ENCODE measurements around the gene P2RX6. TPM values are rescaled to one million over a fixed set of nuclear protein-coding genes. Genes with fewer than 3 reads are reported as not detected.

Gene P2RX6
- total and polyA plus RNA-seq, 9 of the 15 experiments (the other 6 are each of a cell fraction or from before 2014, with no cell fraction given) = 0.01 to 3.9 (median 1.5) TPM; not detected in 1

DNA sequence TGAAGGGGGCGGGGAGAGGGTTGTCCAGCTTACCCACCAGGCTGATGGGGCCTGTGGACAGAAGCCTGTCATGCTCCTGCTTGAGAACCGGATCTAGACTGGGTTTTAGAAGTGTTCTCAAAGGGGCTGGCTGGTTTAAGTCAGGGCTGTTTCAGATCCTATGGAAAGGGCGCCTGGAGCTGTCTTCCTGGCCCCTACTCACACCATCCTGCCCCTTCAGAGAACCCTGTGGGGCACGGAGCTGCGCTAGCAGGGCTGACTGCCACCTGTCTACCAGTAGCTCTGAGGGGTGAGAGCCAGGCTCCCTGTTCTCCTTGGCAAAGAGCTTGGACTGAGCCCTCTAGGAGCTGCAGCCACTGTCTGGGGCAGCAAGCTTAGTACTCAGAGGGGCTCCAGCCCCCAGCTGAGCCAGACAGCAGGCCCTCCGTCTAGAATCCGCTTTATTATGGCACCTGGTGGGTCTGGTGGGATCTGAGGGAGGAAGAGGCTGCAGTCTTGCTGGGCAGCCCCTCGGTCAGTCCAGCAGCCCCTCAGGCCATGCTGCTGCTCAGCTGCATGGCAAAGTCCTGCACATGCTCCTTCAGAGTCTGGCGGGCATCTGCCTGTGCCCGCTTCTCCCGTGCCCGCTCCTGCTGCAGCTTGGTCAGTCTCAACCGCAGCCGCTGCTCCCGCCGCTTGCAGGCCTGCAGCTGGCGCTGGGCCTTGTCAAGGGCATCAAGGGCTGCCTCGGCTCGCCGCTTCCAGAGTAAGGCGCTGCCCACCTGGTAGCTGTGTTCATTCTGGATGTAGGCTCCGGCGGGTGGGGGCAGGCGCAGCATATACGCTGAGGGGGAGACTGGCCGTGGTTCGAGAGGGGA is 15.4 kb upstream of the P2RX6 start (continued):
- no peak for TF ChIP-seq JUND (IDR thresholded peaks at IDR 0.05; ENCODE audit: borderline replicate concordance, low read depth, low read length)
- TF ChIP-seq JUND (tag; IDR thresholded peaks at IDR 0.05; ENCODE audit: borderline replicate concordance, low read depth, low read length) = no peak
- no peak for TF ChIP-seq SNRNP70 (optimal IDR thresholded peaks at IDR 0.05; ENCODE audit: low read depth, low read length)
- 0 out of 2 replicates have a peak, but pooled peaks have one; percentile 39 for TF ChIP-seq PHTF2 (CRISPR knock-in tag; IDR thresholded peaks at IDR 0.05)
- TF ChIP-seq ZNF444 (CRISPR knock-in tag; IDR thresholded peaks at IDR 0.05) = no peak
- peak; percentile 66; the same call in 1 of the 2 replicates for TF ChIP-seq ZNF253 (CRISPR knock-in tag; conservative IDR thresholded peaks at IDR 0.05)
- TF ChIP-seq ZNF212 (CRISPR knock-in tag; IDR thresholded peaks at IDR 0.05) = no peak
- TF ChIP-seq RBFOX2 (IDR thresholded peaks at IDR 0.05; ENCODE audit: low read depth, low read length) = no peak

DNA sequence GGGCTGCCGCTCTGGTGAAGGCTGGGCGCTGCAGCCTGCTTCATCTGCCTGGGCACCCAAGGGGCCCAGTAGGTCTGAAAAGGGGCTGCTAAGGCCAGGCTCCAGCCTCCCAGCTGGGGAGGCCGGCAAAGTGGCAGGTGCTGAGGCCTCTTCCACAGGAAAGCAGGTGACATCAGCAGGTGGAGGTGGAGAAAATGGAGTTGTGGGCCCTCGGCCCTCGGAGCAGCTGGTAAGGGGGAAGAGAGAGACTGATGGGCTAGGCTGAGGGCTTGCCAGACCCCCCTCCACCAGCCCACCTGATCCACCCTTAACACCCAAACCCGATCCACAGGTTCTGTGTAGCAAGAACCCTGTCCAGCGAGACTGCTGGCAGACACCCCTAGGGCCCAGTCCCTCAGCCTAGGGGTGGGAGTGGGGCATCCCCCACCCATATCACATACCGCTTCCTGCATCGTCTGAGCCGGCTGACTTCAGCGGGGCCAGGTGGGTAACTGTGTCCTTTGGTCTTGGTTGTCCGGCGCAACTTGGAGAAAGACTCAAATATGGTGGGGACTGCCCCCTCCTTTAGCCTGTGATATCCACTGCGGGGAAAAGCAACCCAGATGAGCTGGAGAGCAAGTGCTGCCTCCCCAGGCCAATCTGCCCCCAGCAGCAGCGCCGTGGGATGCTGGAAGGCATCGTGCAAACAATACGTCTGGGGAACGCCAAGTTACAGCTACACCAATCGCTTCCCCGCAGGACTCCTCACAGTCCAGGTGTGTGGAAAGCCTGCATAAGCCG is 14.6 kb upstream of the P2RX6 start:
- CTCF ChIA-PET (ENCODE audit: low intra/inter-chr PET ratio) = no interaction called here
- ATAC-seq = peak; percentile 4
- TF ChIP-seq, protein P1, sequence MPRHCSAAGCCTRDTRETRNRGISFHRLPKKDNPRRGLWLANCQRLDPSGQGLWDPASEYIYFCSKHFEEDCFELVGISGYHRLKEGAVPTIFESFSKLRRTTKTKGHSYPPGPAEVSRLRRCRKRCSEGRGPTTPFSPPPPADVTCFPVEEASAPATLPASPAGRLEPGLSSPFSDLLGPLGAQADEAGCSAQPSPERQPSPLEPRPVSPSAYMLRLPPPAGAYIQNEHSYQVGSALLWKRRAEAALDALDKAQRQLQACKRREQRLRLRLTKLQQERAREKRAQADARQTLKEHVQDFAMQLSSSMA (CRISPR knock-in tag; IDR thresholded peaks at IDR 0.05) = no peak
- TF ChIP-seq IFI16 (CRISPR knock-in tag; IDR thresholded peaks at IDR 0.05) (no peak), ELF2 (CRISPR knock-in tag; IDR thresholded peaks at IDR 0.05) (no peak), TEAD4 (IDR thresholded peaks at IDR 0.05; ENCODE audit: low read length) (no peak), TEAD4 (CRISPR knock-in tag; IDR thresholded peaks at IDR 0.05; ENCODE audit: borderline replicate concordance) (no peak), GABPB2 (CRISPR knock-in tag; conservative IDR thresholded peaks at IDR 0.05) (peak; percentile 30; the same call in 1 of the 2 replicates), RHOXF2B (CRISPR knock-in tag; conservative IDR thresholded peaks at IDR 0.05) (peak; percentile 92), SLC30A9 (CRISPR knock-in tag; IDR thresholded peaks at IDR 0.05) (no peak), CHD4 (IDR thresholded peaks at IDR 0.05; ENCODE audit: insufficient read depth, insufficient replicate concordance, low read depth, low read length, poor library complexity, severe bottlenecking) (no peak)
- TF ChIP-seq, protein P2, sequence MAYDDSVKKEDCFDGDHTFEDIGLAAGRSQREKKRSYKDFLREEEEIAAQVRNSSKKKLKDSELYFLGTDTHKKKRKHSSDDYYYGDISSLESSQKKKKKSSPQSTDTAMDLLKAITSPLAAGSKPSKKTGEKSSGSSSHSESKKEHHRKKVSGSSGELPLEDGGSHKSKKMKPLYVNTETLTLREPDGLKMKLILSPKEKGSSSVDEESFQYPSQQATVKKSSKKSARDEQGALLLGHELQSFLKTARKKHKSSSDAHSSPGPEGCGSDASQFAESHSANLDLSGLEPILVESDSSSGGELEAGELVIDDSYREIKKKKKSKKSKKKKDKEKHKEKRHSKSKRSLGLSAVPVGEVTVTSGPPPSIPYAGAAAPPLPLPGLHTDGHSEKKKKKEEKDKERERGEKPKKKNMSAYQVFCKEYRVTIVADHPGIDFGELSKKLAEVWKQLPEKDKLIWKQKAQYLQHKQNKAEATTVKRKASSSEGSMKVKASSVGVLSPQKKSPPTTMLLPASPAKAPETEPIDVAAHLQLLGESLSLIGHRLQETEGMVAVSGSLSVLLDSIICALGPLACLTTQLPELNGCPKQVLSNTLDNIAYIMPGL (CRISPR knock-in tag; IDR thresholded peaks at IDR 0.05) = peak; percentile 48; the same call in 1 of the 2 replicates

More for the DNA sequence above, 14.6 kb upstream of the P2RX6 start:
- Histone ChIP-seq H3K79me2 (ENCODE audit: control insufficient read depth, insufficient read depth, low read length) (peaks cover 46% of the 10 kb centered on the region), H3K36me3 (ENCODE audit: control insufficient read depth, insufficient read depth, low read length) (peaks cover 56% of the 10 kb centered on the region), H3K9me1 (ENCODE audit: control insufficient read depth, insufficient read depth, low read length) (no peaks in the 10 kb centered on the region), H3K4me3 (peak overlapping the region; percentile 58), H3K9ac (ENCODE audit: insufficient read depth in 1 of 2, low read depth in 2 of 2, low read length in 2 of 2) (peak overlapping the region; percentile 85 to 93), H3K4me1 (replicated peaks in 1 of 2; ENCODE audit: control insufficient read depth in 2 of 2, insufficient read depth in 2 of 2, low read length in 2 of 2) (peaks cover 25 to 85% of the 10 kb centered on the region in 2 experiments), H3K4me2 (ENCODE audit: insufficient read depth, low read length) (peak overlapping the region; percentile 88), H3K27me3 (ENCODE audit: control insufficient read depth in 2 of 2, insufficient read depth in 2 of 2, low read length in 2 of 2) (no peaks in the 10 kb centered on the region), H3K9me3 (replicated peaks; ENCODE audit: control insufficient read depth, insufficient read depth, low read depth, low read length) (no peaks in the 10 kb centered on the region), H3K27ac (ENCODE audit: extremely low read depth, low read depth, low read length) (peak overlapping the region; percentile 87), H2AFZ (ENCODE audit: low read depth, low read length) (no peak overlapping the region), H4K20me1 (replicated peaks; ENCODE audit: control insufficient read depth, insufficient read depth, low read length) (peaks cover 28% of the 10 kb centered on the region; the same call in 1 of the 2 replicates)
- no TSS peak for BruUV-seq (replicated peaks)
- in situ Hi-C loops (cut with MboI) = no loop called here
- POLR2A ChIA-PET = interaction anchor here (0.6 to 17.9 kb wide), 17 partner anchors 12 to 471 kb away, joined by 3 to 451 read pairs (median 5); partner anchors contain the start of genes AIFM3, CRKL, LZTR1 and P2RX6
- intact Hi-C loops (cut with micrococcal nuclease) = loop anchor here (1.0 to 5.0 kb wide), 6 partner anchors 57 to 493 kb away; partner anchors contain the start of genes CRKL, MED15, PI4KA and SNAP29
- FAIRE-seq (no peak), DNase-seq (ENCODE audit: extremely low read depth in 1 of 4, low spot score in 3 of 4) (peak in 2 of 4 experiments; percentile 77 to 83)
- 37% methylated on average over 22 of the region's 22 CpGs for WGBS (ENCODE audit: insufficient coverage, low coverage, missing lambda C conversion rate)

Measured in K562 (cell line).